RWPE1 (cell line): ENCODE data around the gene OR1F1.
"Not testable (repeated sequence)": the region's sequence is repeated elsewhere in the genome, so short reads cannot be mapped to it uniquely, and the experiment has no call there.

Experiments
- CTCF ChIA-PET: fragments of 350-600 bp; sonication (Branson Sonifier 250); formaldehyde crosslinking; extraction: SDS; loops from one replicate; lab custom pipeline; 2021; lab: Yijun Ruan, JAX
- POLR2A ChIA-PET: fragments of 400-600 bp; formaldehyde crosslinking; extraction: SDS; loops from one replicate; lab custom pipeline; 2020; ENCODE audit warnings: antibody characterized with exemption; ENCODE audit not compliant: low non-redundant PET; lab: Yijun Ruan, JAX
- DNase-seq: peaks from one replicate; pipeline ENCODE4 v3.0.0; 2012; ENCODE audit warnings: low spot score
- H3K27ac ChIP-seq: fragments of 450-650 bp; 2 replicates; pipeline ENCODE4 v1.5.1; 2017
- TF ChIP-seq, protein P1 (sequence below): fragments of 450-650 bp; conservative IDR thresholded peaks from 2 replicates; pipeline ENCODE4 v1.5.1; 2017; ENCODE audit warnings: low read depth, mild to moderate bottlenecking

Gene OR1F1

DNA sequence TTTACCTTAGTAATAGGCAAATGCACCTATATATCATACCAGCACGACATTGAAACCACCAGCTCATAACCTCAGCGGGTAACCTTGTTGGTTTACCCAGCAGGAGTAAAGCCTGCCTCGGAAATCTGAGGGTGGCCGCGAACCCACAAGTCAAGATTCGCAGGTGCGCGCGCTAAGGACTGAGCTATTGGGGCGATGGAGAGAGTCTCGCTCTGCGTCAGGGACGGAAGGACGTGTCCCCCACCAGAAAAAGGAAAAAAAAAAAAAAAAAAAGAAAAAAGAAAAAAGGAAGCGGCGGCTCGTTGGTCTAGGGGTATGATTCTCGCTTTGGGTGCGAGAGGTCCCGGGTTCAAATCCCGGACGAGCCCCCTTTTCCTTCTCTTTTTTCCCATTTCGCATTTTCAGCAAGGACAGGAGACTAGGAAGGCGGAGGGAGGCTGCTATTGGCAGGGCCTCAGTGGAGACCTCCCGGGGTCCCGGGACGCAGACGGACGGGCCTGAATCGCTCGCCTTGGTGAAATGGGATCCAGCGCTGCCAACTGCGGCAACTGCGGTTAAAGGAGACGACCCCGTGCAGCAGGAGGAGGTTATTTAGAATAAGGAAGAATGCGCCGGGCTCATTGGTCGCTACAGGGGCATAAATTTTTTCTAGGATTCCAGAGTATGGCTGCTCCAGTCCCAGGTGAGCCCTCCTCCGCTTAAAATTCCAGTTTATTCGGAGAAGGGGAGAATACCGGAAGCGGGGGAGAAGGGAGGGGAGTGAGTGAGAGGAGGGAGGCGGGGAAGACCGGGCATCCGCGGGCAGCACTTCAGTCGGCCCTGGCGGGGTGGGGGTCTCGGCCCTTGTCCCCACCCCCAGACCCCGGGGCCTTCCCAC is at the start of gene OR1F1:
TSS of gene OR1F1 (plus strand) at position 407 of the 877 bp plus-strand sequence.
- H3K27ac ChIP-seq = no peak within 1 kb of the TSS; the same call in 1 of the 2 replicates
- no peak for DNase-seq
- TF ChIP-seq, protein P1, sequence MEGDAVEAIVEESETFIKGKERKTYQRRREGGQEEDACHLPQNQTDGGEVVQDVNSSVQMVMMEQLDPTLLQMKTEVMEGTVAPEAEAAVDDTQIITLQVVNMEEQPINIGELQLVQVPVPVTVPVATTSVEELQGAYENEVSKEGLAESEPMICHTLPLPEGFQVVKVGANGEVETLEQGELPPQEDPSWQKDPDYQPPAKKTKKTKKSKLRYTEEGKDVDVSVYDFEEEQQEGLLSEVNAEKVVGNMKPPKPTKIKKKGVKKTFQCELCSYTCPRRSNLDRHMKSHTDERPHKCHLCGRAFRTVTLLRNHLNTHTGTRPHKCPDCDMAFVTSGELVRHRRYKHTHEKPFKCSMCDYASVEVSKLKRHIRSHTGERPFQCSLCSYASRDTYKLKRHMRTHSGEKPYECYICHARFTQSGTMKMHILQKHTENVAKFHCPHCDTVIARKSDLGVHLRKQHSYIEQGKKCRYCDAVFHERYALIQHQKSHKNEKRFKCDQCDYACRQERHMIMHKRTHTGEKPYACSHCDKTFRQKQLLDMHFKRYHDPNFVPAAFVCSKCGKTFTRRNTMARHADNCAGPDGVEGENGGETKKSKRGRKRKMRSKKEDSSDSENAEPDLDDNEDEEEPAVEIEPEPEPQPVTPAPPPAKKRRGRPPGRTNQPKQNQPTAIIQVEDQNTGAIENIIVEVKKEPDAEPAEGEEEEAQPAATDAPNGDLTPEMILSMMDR = no peak
- CTCF ChIA-PET = no interaction called here
- POLR2A ChIA-PET = no interaction called here

DNA sequence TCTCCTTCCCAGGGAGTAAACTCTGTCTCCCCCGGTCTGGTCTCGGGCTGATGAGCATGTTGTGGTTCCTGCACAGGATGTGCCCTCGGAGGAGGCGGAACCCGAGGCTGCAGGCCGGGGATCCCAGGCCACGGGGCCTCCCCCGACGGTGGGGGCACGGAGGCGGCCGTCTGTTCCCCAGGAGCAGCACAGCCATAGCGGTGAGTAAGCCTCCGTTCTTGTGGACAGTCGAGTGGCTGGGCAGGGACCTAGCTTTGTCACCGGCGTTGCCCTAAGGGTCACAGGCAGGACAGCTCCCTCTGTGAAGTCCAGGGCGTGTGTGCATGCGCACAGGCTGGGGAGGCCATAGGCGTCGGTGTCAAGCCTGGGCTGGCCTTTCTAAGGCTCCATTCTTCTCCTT is 49.7 kb upstream of the OR1F1 start:
- no peak for DNase-seq
- ChIA-PET POLR2A (no interaction called here), CTCF (no interaction called here)
- peak overlapping the region; percentile 16; the same call in 1 of the 2 replicates for H3K27ac ChIP-seq
- TF ChIP-seq, protein P1 = no peak

DNA sequence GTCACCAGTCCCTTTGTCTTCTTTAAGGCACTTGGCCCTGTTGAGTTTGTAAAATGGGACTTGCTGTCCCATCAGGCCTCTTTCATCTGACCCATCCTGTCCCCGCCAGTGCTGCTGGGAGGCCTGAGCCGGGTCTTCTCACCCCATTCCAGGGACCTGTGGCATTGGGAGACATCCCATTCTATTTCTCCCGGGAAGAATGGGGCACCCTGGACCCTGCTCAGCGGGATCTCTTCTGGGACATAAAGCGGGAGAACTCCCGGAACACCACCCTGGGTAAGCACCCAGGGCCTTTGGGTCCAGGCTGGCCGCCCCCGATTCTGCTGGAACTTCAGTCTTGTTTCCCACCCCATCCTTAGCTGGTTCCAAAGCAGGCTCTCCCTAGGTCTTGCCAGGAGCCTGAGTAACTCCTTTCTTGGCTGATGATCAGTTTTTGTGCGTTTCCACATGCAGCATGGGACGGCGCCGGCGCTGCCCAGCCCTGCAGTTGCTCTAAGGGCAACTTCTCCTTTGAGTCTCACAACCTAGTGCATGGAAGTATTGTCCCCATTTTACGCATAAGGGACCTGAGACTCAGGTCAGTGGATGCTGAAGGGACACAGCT is 49.1 kb upstream of the OR1F1 start:
- no peak for DNase-seq
- ChIA-PET CTCF (interaction anchor here (1.7 kb wide), 1 partner anchor 9 kb away, joined by 7 read pairs; no protein-coding TSS in a partner anchor), POLR2A (no interaction called here)
- TF ChIP-seq, protein P1 = no peak
- H3K27ac ChIP-seq = no peak overlapping the region

DNA sequence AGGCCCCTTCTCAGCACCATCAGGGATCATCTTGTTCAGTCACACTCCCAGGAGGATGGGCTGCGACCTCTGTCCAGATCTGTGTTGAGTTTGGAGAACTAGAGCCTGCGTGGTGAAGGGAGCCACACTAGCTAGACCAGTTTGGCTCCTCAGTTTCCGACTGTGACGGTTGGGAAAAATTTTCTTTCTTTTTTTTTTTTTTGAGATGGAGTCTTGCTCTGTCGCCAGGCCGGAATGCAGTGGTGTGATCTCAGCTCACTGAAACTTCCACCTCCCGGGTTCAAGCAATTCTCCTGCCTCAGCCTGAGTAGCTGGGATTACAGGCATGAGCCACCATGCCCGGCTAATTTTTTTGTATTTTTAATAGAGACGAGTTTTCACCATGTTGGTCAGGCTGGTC is 48.4 kb upstream of the OR1F1 start:
- CTCF ChIA-PET = interaction anchor here (1.7 kb wide), 1 partner anchor 10 kb away, joined by 7 read pairs; no protein-coding TSS in a partner anchor
- H3K27ac ChIP-seq = 0 out of 2 replicates have a peak overlapping the region, but pooled peaks have one; percentile 15
- POLR2A ChIA-PET = not testable (repeated sequence)

DNA sequence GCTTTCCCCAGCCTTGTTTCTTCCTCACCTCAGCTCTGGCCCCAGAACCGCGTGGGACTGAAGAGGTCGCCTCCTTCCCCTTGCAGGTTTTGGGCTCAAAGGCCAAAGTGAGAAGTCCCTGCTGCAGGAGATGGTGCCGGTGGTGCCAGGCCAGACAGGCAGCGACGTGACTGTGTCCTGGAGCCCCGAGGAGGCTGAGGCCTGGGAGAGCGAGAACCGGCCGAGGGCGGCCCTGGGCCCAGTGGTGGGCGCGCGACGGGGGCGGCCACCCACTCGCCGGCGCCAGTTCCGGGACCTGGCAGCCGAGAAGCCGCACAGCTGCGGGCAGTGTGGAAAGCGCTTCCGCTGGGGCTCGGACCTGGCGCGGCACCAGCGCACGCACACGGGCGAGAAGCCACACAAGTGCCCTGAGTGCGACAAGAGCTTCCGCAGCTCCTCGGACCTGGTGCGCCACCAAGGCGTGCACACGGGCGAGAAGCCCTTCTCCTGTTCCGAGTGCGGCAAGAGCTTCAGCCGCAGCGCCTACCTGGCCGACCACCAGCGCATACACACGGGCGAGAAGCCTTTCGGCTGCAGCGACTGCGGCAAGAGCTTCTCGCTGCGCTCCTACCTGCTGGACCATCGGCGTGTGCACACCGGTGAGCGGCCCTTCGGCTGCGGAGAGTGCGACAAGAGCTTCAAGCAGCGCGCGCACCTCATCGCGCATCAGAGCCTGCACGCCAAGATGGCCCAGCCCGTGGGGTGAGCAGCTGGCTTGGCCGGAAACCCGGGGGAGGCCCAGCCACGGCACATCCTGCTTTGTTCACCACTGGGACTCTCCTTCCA is 47.2 kb upstream of the OR1F1 start:
- DNase-seq = no peak
- ChIA-PET POLR2A (no interaction called here), CTCF (interaction anchor here (0.6 to 1.7 kb wide), 4 partner anchors 9 to 345 kb away, joined by 3 to 7 read pairs (median 4); no protein-coding TSS in a partner anchor)
- peak overlapping the region; percentile 15 for H3K27ac ChIP-seq
- TF ChIP-seq, protein P1 = no peak

More for the DNA sequence above, 48.4 kb upstream of the OR1F1 start:
- not testable (repeated sequence) for DNase-seq

DNA sequence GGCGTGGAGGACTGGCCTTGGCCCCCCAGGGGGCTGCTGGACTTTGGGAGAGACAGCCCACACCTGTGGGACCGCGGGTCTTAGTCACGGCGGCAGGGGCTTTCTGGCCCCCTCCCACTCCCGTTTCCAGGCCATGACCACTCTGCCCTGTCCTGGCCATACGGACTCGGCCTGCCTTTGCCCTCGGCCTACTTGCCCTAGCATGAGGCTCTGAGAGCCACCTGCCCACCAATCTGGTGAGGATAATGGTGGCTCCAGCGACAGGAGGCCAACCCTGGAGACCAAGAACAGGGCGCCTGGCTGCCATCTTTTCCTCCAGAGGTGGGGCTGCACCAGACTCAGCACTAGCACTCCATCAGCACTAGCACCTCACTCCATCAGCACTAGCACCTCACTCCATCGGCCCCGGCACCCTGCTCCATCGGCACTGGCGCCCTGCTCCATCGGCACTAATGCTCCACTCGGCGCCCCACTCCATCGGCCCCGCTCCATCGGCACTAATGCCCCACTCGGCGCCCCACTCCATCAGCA is 46.2 kb upstream of the OR1F1 start:
- H3K27ac ChIP-seq = no peak overlapping the region
- POLR2A ChIA-PET = no interaction called here
- TF ChIP-seq, protein P1 = no peak
- CTCF ChIA-PET = interaction anchor here (0.7 kb wide), 1 partner anchor 82 kb away, joined by 3 read pairs; no protein-coding TSS in a partner anchor
- DNase-seq = no peak
